ENCODE measurements around the gene KNDC1.
"Not testable (repeated sequence)": the region's sequence is repeated elsewhere in the genome, so short reads cannot be mapped to it uniquely, and the experiment has no call there.

KNDC1 gene

DNA sequence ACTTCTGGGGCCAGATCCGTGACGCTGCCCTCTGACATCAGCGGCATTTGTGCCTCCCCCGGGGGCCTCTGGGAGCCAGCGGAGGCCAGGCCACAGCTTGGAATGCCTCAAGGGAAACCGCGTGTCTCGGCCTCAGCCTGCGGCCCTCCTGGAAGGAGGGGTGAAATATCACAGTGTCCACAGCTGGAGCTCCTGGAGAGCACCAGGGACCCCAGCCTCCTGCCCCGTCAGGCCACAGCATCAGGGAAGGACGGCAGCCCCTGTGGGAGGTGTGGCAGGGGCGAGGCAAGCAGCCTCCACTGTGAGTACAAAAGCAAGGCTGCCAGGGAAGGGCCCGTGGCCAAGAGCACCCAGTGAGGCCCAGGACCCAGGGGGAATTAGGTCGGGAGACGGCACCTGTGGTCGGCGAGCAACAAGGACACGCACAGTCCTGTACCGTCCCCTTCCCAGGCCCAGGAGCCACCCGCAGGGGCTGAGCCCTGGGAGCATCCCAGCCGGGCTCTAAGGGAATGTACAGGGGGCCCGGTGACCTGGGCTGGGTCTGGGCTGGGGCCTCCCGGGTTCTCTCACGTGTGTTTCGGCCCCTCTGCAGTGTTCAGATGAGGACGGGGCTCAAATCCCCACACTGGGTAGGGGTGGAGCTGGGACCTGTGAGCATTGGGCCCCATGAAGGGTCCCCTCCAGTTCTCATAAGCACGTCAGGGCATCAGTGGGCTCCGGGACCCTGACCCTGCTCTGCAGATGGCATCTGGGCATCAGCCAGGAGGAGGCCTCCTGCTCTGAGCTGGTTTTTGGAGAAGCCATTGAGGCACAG, 18.7 kb upstream of the KNDC1 start:
- DNase-seq, result no peak

DNA sequence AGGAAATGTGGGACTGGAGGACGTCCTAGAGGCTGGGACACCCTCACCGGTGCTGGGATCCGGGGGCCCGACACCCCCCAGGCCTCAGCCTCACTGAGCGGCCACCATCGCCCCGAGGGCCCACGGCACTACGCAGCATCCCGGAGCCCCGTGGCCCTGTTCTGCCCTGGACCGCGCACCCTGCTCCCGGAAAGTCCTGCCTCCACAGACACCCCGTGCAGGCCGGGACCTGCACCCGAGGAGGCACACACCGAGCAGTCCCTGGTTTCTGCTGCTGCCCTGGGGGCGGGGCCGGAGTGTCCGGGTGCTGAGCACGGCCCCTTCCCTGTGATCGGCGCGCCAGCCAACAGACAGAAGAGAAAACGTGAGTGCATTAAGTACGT, 18.1 kb upstream of the KNDC1 start:
- DNase-seq, result no peak

DNA sequence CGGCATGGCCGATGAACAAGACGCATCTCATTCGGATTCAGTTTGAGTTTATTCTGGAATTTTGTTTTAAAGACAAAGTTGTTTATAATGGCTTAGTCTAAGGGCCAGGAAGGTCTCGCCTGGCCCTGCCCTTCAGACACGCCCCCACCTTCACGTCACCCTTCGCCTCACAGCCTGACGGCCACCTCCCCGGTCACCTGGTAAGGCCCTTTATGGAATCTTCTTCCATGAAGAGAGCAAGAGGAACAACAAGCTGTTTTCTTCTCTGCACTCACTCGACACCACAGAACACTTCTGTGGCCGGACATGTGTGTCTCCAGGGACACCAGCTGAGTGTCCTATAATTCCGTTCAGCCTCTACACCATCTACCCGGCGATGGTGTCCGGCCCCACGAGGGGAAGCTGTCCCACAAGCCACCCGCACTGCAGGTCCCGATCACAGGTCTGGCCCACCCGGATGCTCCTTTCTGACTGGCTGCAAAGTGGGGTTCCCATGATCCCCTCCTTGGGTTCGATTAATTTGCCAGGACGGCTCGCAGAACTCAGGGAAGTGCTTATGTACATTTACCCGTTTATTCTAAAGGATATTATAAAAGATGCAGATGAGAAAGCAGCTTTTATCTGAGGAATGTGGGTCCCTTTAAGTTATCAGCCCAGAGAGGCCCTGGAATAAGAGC, 17.4 kb upstream of the KNDC1 start:
- no peak for DNase-seq

DNA sequence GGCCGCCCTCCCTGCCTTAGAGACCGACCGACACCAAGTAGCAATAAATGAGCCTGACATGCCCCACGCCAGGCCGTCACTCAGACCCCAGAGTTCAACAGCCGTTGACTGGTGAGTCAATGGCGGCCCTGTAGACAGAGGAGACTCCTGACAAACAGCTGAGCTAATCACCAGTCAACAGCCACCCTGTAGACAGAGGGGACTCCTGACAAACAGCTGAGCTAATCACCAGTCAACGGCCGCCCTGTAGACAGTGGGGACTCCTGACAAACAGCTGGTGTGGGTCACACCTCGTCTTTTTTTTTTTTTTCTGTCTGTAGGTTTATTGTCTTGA, 16.9 kb upstream of the KNDC1 start:
- no peak for DNase-seq

DNA sequence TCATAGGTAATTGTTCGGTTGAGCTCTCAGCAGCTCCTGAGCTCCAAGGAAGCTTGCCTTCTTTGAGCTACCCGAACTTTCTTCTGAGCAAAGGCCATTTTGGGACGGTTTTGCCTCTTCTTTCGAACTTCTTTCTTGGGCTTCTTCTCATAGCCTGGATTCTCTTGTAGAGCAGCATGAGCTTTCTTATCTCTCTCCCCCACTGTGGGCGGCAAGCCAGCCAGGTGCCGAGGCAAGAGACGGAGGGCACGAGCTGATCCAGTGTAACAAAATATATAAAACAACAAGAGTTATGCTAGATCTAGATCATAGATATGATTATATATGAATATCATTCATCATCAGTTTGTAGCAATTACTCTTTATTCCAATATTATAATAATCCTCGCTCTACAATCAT, 16.5 kb upstream of the KNDC1 start:
- DNase-seq, result no peak

DNA sequence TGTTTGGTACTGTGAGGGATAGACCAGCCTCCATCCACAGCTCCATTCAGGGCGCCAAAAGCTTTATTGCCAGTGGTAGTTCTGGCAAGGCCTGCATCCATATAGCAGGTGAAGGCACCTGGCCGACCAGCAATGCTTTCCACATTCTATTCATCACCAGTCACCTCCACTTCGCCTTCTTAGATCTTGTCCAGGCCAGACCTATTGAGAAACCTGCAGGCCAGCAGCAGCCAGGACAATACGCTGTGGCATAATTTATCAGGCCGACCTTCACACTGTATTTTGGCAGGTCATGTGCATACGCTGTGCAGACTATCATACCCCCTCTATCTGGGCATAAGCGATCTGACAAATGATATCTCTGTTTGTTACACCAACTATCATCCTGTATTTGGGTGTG, 15.2 kb upstream of the KNDC1 start:
- no peak for DNase-seq

DNA sequence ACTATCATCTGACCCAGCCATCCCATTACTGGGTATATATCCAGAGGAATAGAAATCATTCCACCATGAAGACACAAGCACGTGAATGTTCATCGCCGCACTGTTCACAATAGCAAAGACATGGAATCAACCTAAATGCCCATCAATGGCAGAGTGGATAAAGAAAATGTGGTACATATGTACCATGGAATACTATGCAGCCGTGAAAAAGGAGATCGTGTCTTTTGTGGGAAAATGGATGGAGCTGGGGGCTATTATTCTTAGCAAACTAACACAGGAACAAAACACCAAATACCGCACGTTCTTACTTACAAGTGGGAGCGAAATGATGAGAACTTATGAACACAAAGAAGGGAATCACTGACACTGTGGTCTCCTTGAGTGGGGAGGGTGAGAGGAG, 9.8 kb upstream of the KNDC1 start:
- DNase-seq, result no peak

DNA sequence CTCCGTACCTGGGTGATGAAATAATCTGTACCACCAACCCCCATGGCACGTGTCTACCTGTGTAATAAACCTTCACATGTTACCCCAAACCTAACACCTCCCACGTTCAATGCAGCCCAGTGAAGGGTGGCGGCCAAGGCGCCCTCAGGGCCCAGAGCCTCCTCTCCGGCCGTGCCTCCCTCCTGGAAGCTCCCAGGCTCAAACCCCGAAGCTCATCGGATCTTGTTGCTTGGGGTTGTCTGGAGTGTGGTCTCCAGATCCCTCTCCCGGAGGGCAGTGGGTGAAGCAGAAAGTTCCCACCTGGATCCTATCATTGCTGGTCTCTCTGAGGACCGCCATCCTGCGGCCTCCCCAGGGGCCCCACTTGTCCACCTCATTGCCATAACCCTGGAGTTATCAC, 9.4 kb upstream of the KNDC1 start:
- no peak for DNase-seq

DNA sequence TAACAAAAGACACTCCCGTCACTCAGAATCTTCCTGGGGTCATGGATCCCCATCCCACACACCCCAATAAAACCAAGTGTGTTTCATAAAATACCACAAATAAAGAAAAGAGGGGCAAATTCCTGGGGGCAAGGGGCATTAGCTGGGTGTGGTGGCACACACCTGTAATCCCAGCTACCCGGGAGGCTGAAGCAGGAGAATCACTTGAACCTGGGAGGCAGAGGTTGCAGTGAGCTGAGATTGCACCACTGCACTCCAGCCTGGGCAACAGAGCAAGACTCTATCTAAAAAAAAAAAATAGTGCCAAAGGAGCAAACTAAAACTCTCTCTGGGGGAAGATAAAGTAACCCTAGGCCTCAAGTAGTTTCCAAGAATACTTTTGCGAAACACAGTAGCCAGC, 8.9 kb upstream of the KNDC1 start:
- DNase-seq, result not testable (repeated sequence)

DNA sequence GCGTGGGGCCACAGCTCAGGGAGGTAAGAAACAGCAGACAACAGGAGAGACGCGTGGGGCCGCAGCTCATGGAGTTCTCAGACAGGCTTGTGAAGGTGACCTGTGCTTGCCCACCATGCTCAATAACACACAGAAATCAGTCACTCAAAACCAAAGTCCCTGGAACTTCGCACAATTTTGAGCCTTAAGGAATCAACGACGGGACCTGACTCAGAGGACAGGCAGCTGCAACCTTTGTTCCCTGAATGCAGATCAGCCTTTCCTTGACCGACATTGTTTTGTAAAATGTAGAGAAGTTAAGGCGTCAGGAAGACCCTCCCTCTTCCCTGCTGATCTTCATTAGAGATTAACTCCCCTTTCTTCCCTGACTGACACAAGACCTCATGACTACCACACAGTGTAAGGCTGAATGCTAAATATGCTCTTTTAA, 8.5 kb upstream of the KNDC1 start:
- no peak for DNase-seq

DNA sequence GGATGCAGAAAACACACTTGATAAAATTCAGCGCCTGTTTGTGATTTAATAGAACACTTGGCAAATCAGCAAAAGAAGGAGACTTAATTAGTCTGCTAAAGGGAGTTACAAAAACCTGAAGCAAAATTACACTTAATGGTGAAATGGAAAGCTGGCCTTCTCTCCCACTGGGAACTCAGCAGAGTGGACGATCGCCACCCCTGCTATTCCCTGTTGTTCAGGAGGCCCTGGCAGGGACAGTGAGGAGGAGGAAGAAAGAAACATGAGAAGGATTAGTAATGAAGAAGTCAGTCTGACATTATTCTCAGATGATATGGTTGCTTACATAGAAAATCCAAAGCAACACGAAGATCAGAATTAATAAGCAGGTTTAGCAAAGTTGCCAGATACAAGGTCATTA, 5.6 kb upstream of the KNDC1 start:
- no peak for DNase-seq

DNA sequence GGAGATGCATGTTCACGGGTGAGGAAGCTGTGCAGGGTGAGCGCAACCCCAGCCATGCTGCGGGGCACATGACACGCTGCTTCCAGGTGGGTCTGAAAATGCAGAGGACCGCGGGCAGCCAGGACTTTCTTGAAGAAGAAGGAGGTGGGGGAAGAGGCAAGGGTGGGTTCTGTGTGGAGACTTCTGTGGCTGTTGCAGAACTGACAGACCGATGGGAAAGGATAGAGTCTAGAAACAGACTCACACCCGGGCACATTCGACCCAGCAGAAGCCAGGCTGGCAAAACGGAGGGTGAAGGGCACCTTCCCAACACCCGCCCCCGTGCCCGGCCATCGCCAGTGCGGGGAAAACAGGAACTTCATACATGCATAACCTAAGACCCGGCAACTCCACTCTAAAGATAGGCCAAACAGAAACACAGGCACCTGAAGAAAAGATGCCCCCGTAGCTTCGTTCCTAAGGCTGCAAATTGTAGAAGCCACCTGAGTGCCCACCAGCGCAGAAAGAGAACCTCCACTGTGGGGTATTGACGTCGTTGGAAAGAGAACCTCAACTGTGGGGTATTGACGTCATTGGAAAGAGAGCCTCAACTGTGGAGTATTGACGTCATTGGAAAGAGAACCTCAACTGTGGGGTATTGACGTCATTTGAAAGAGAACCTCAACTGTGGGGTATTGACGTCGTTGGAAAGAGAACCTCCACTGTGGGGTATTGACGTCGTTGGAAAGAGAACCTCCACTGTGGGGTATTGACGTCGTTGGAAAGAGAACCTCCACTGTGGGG, 4.8 kb upstream of the KNDC1 start:
- no peak for DNase-seq

DNA sequence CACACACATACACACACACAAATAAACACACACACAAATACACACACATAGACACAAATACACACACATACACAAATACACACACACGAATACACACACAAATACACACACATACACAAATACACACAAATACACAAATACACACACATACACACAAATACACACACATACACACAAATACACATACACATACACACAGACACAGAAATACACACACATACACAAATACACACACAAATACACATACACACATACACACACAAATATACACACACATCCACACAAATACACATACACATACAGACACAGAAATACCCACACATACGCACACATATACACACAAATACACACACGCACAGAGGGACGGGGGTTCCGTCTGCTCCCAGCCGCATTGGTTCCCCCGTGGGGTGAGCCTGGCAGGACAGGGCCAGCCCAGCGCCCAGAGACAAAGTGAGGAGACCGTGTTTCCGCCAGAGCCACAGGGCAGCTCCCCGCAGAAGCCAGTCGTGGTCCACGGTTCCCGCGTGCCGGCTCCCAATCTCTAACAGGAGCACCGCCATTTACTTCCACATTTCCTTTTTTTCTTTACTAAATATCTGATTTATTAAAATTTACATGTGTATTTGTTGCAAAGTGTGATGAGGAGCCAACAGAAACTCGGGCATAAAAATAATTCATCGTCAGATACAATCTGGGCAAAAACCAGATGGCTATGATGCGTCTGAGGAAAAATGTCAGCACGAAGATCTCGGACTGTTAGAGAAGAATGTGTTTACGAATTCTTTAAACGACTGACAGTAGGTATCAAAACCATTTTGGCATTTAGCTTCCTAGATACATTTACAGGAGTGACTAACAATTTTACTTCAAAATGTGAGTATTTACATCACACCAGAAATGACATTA, 3.1 kb upstream of the KNDC1 start:
- DNase-seq, result no peak

DNA sequence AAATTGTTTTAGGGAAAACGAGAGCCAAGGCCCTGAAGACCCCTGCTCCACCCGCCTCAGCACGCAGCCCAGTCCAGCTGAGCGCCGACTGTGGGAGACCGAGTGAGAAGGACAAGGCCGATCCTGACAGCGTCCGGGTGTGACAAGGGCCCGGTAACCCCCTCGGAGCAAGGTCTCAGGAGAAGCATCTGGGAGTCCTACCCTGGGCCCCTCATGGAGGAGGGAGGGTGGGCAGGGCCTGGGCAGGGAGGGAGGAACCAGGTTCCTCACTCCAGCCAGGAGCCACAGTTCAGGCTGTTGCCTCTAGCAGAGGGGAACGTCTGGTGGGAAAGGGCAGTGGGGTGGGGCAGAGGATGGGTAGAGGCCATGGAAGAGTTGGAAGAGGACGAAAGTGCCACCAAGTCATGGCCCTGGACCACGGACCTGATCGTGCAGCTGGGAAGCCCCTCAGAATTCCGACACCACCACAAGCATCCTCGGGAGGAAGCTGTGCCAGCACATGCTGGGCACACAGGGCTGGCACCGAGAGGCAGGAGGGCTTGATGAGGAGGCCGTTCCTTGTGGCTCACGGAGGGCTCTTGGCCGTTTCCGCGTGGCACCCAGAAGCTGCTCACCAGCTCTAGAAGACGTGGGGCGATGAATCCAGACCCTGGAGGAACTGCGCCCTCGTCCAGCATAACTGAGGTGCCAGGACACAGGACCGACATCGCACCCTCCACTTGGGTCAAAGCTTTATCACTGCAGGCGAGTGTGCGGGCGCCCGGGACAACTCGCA, 2.2 kb upstream of the KNDC1 start:
- no peak for DNase-seq

DNA sequence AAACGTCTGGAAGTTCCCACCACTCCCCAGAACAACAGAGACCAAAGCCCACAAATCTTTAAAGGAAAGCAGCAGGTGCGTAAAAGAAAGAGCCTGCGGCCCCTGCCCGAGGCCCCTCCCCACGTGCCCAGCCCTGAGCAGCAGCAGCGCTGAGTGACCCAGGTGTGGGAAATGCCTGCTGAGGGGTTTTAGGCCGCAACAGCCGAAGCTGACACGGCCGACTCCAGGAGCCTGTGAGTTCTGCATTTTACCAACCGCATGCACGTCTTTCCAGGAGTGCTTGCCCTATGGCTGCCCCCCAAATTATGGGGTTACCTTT, 1.6 kb upstream of the KNDC1 start:
- no peak for DNase-seq

DNA sequence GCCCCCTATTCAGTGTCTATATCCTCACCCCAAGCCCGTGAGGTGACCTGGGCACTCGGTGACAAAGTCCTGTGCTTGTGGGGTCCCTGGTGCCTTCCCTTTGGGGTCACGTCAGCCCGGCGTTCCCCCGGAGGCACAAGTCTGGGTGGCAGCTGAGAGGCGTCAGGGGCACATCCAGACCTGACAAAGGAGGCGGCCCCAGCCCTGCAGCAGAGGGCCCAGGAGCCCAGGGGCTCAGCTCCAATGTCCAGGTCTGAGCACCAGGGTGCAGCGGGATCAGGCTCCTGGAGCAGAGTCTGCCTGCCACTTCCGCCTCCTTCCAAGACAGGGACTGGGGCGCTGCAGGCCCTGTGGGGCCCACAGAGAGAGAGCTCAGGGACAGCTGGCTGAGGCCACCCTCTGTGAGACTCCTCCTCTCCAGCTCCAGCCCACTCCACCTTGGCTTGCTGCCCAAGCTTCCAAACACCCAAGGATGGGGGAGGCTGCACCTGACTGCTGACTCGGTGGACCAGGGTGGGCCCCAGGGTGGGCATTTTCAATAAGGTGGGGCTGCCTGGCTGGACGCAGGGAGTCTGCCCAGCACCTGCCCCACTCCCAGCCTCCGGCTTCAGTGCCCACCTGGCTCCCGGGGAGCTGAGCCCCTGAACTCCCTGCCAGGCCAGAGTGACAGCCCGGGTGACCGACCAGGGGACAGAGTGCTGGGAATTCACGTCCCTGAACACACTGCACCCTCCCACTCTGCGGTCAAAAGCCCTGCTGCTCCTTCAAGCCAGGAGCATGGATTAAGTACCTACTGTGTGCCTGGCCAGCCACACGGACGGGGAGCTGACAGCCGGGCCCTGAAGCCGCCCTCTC, 1.0 kb upstream of the KNDC1 start:
- DNase-seq, result no peak

DNA sequence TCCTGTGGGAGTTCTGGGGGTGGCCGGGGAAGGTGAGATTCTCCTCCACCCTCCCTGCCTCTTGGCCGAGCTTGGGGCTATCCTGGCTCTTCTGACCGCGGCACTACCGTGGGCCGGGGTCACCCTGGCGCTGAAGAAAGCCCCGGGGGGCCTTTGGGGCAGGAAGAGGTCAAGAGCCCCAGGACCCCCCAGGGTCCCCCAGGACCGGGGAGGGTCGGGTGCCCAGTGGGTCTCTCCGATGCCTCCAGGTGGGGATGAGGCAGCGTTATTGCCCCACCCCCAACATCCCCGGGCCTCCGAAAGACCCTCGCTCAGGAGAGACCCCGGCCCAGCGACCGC, 439 bp upstream of the KNDC1 start:
- no peak for DNase-seq

DNA sequence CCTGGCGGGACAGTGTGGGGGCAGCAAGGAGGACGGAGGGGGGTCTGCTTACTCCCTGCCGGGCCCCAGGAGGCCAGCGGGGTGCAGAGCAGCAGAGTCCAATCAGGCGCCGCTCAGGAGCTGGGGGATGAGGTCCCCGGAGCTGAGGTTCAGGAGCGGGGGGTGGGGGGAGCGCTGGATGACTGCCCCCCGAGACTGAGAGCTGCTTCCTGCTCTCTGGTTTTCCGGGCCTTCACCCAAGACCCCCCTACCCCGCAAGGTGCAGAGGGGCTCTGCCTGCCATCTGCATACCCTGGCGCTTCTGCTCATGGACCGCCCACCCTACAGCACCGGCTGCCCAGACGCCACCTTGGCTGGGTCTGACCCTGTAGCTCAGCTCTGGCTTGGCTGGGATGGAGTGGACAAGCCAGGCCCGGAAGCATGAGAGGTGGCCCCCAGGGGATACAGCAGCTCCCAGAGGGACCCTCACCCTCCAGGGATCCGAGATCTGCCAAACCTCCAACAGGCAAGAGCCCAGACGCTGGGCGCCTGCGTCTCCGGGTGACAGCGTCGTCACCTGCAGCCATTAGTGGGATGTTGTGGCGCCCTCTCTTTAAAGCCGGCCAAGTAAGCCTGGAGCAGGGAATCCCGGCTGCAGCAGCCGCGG, 930 bp downstream of the KNDC1 start:
- DNase-seq, result no peak

DNA sequence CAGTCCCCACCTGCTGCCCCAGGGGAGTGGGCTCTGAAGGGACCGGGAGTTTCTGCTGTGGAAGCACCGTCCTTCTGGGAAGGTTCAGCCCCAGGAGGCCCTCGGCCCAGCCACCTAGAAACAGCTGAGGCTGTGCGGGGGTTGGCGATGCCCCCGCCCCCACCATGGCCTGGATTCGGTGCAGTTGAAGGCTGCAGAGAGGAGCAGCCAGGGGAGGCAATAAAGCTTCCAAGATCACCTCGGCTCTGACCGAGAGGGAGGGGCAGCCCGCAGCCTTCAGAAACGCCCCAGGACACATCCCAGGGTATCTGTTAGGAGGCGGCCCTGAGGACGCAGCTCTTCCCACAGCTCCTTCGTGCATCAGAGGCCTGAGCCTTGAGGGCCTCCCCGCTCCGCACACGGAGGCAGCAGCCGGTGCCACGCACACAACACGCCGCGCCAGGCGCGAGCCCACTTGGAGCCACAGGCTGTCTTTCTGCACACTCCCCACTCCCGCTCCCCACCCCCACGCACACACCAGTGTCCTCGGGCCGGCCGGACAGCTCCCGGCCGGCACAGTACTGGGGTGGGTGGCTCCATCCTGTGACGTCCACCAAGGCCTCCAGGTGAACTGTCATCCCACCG, 1.6 kb downstream of the KNDC1 start:
- DNase-seq, result no peak

DNA sequence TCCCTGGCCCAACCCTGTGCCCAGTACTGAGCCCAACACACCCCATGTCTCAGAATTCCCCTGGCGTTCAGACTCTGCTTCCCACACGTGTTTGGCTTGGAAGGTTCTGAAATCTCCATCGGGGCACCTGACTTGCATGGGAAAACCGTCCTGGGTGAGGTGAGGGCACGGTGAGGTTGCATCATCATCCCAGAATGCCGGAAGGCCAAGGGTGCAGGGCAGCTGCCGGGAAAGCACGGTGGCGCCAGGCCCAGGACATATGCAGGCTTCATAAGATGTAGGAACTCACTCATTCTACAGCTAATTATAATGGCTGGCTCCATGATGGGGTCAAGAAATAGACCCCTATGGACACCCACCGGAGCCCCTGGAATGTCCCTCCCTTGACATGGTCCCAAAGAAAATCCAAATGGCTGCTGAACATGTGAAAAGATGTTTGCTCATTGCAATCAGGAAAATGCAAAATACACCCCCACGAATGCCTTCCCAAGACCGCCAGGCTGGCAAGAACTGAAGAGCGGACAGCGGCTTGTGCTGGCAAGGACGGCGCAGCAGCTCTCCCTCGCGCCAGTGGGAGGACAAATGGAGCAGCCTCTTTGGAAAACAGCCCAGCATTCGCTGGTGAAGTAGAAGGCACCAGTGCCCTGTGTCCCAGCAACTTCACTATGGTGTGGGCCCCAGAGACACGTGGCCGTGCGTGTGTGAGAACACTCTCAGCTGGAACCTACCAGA, 2.3 kb downstream of the KNDC1 start:
- no peak for DNase-seq

Measured in NCI-H524 treated with DMSO at 0.1 percent for 48 hours (cell line).